GM21423 (cell line): Measurements from ENCODE around the gene ACAD9.
"Not testable (repeated sequence)": the region's sequence is repeated elsewhere in the genome, so short reads cannot be mapped to it uniquely, and the experiment has no call there.

Source experiments
- ATAC-seq: cut with Tn5 transposase; IDR thresholded peaks from one replicate; pipeline ENCODE4 v1.9.1; 2021; ENCODE audit warnings: mild to moderate bottlenecking, moderate library complexity; ENCODE audit not compliant: unreplicated experiment

The ACAD9 gene

GRCh38 chr3:128859630-128860029 lies 19.8 kb upstream of the ACAD9 start:
- no peak for ATAC-seq

GRCh38 chr3:128861491-128861890 lies 17.9 kb upstream of the ACAD9 start:
- no peak for ATAC-seq

- no peak for ATAC-seq
Measured at GRCh38 chr3:128863560-128863959, 15.9 kb upstream of the ACAD9 start.

GRCh38 chr3:128864351-128864811 lies 15.0 kb upstream of the ACAD9 start:
- ATAC-seq: no peak

GRCh38 chr3:128864849-128865804 lies 14.3 kb upstream of the ACAD9 start:
- ATAC-seq: not testable (repeated sequence)

- no peak for ATAC-seq
Measured at GRCh38 chr3:128867200-128868125, 12.0 kb upstream of the ACAD9 start.

- ATAC-seq: no peak
Measured at GRCh38 chr3:128870347-128870746, 9.1 kb upstream of the ACAD9 start.

GRCh38 chr3:128872282-128872681 lies 7.1 kb upstream of the ACAD9 start:
- no peak for ATAC-seq

GRCh38 chr3:128872744-128873143 lies 6.7 kb upstream of the ACAD9 start:
- no peak for ATAC-seq

- no peak for ATAC-seq
Measured at GRCh38 chr3:128873244-128874022, 6.0 kb upstream of the ACAD9 start.

- ATAC-seq: no peak
Measured at GRCh38 chr3:128874481-128875180, 4.8 kb upstream of the ACAD9 start.

- no peak for ATAC-seq
Measured at GRCh38 chr3:128875556-128876120, 3.8 kb upstream of the ACAD9 start.

GRCh38 chr3:128878011-128878457 lies 1.4 kb upstream of the ACAD9 start:
- no peak for ATAC-seq

GRCh38 chr3:128878556-128879124 lies 780 bp upstream of the ACAD9 start:
- ATAC-seq: no peak

- ATAC-seq: no peak
Measured at GRCh38 chr3:128879991-128880390, 571 bp downstream of the ACAD9 start.

- ATAC-seq: not testable (repeated sequence)
Measured at GRCh38 chr3:128880455-128880854, 1.0 kb downstream of the ACAD9 start.

- ATAC-seq: no peak
Measured at GRCh38 chr3:128881576-128881975, 2.2 kb downstream of the ACAD9 start.

- ATAC-seq: no peak
Measured at GRCh38 chr3:128882719-128883118, 3.3 kb downstream of the ACAD9 start.

- no peak for ATAC-seq
Measured at GRCh38 chr3:128884992-128885391, 5.6 kb downstream of the ACAD9 start.
